ENCODE measurements around the gene SMIM33. TPM values are rescaled to one million over a fixed set of nuclear protein-coding genes. Genes with fewer than 3 reads are reported as not detected.
"Not testable (repeated sequence)": the region's sequence is repeated elsewhere in the genome, so short reads cannot be mapped to it uniquely, and the experiment has no call there.

The SMIM33 gene
- total and polyA plus RNA-seq, 8 donors = 0.13 to 0.87 (median 0.46) TPM; not detected in 5

DNA sequence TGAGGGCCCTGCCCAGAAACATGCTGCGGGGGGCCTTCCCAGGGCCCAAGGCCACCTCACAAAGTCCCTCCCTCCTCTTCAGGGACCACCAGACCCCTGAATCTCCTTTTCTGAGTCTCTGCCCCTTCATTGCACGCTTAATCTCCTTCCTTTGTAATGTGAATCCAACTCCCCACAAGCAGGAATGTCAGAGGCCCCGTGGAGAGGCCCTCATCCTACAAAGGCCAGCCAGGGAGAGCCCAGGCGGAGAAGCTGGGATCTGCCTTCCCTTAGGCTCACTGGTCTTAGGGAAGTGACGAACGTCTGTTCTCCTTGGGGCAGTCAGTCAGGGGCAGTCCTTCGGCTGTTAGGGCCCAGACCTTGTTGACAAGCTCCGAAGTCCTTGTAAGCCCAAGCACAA lies 2.3 kb downstream of the SMIM33 start:
- no peak overlapping the region for H3K4me3 ChIP-seq
- 77 to 91% (median 81%) methylated on average over 3 to 8 of the region's 8 CpGs for WGBS, 5 donors
- DNase-seq = peak in 1 of 2 donors; percentile 46
- no peaks in the 10 kb centered on the region for H3K27me3 ChIP-seq
- peak overlapping the region in 4 of 5 donors; percentile 19 to 62 (median 44) for H3K27ac ChIP-seq
- TF ChIP-seq POLR2AphosphoS5 (IDR thresholded peaks at IDR 0.05) = no peak
- no peak for TF ChIP-seq CTCF (IDR thresholded peaks at IDR 0.05)
- no peak for TF ChIP-seq EP300 (IDR thresholded peaks at IDR 0.05)
- no peak for TF ChIP-seq POLR2A (IDR thresholded peaks at IDR 0.05)
- intact Hi-C loops (cut with DNase I; ENCODE audit: low total_unique reads) = no loop called here
- peaks cover 3 to 33% (median 27%) of the 10 kb centered on the region in 4 donors for H3K36me3 ChIP-seq
- H3K4me1 ChIP-seq = peaks cover 0 to 47% (median 19%) of the 10 kb centered on the region in 4 donors
- H3K9me3 ChIP-seq = no peaks in the 10 kb centered on the region

- DNase-seq = peak in 1 of 2 donors; percentile 23
- intact Hi-C loops (cut with DNase I; ENCODE audit: low total_unique reads) = no loop called here
- TF ChIP-seq POLR2AphosphoS5 (IDR thresholded peaks at IDR 0.05) (no peak), EP300 (IDR thresholded peaks at IDR 0.05) (no peak)
- Histone ChIP-seq H3K4me3 (no peak overlapping the region), H3K9me3 (no peaks in the 10 kb centered on the region), H3K36me3 (peaks cover 4 to 38% (median 32%) of the 10 kb centered on the region in 4 donors), H3K27me3 (no peaks in the 10 kb centered on the region), H3K27ac (peak overlapping the region in 4 of 5 donors; percentile 19 to 62 (median 44)), H3K4me1 (peaks cover 0 to 52% (median 19%) of the 10 kb centered on the region in 4 donors)
- WGBS, 5 donors = 74 to 96% (median 90%) methylated on average over 2 of the region's 2 CpGs
Measured at GRCh38 chr5:139473565-139473964, 2.8 kb downstream of the SMIM33 start.

GRCh38 chr5:139474890-139475791 lies 4.3 kb downstream of the SMIM33 start:
- H3K27ac ChIP-seq = peak overlapping the region in 4 of 5 donors; percentile 8 to 62 (median 40)
- H3K4me1 ChIP-seq = peaks cover 0 to 66% (median 22%) of the 10 kb centered on the region in 4 donors
- intact Hi-C loops (cut with DNase I; ENCODE audit: low total_unique reads) = no loop called here
- TF ChIP-seq POLR2AphosphoS5 (IDR thresholded peaks at IDR 0.05) = no peak
- no peak for TF ChIP-seq POLR2A (IDR thresholded peaks at IDR 0.05)
- H3K36me3 ChIP-seq = peaks cover 4 to 41% (median 34%) of the 10 kb centered on the region in 4 donors
- no peaks in the 10 kb centered on the region for H3K9me3 ChIP-seq
- no peaks in the 10 kb centered on the region for H3K27me3 ChIP-seq
- WGBS, 5 donors = 48 to 57% (median 51%) methylated on average over 13 of the region's 13 CpGs
- peak in 1 of 2 donors; percentile 63 for DNase-seq
- H3K4me3 ChIP-seq = no peak overlapping the region

DNA sequence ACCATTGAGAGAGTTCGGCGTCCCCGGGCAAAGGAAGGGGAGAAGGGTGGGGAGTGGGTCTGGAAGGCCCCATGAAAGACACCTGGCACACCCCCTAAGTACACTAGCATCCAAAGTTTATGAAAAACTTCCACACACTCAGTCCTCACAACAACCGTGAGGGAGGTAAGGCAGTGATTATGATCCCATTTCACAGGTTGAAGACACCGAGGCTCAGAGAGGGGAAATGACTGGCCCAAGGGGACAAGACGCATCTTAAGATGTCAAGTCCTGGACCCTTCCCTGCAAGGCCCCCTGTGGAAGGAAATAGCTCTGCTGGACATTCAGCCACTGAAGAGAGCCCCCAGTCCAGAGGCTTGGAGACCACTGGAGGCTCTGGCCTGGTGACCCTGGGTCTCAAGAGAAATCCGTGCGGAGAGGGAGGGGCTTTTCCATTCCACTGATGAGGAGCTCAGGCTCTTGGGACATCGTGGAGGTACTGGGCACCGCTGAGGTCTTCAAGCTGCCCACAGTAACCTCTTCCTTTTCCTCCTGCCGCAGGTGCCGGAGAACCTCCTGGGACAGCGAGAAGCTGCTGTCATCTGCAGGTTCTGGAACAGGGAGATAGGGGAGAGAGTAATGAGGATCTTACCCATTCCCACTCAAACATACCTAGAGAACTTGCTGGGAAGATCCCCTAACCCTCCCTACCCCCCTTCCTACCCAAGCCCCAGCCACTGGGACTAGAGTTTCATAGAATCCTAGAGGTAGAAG lies 5.2 kb downstream of the SMIM33 start:
- Histone ChIP-seq H3K4me3 (no peak overlapping the region), H3K36me3 (peaks cover 4 to 41% (median 34%) of the 10 kb centered on the region in 4 donors), H3K27me3 (no peaks in the 10 kb centered on the region), H3K4me1 (peaks cover 0 to 67% (median 26%) of the 10 kb centered on the region in 4 donors), H3K27ac (peak overlapping the region in 3 of 5 donors; percentile 8 to 62 (median 47)), H3K9me3 (no peaks in the 10 kb centered on the region)
- TF ChIP-seq EP300 (IDR thresholded peaks at IDR 0.05) (no peak), POLR2AphosphoS5 (IDR thresholded peaks at IDR 0.05) (no peak), CTCF (IDR thresholded peaks at IDR 0.05) (no peak), POLR2A (IDR thresholded peaks at IDR 0.05) (no peak)
- intact Hi-C loops (cut with DNase I; ENCODE audit: low total_unique reads) = no loop called here
- DNase-seq = no peak
- 83 to 85% (median 83%) methylated on average over 12 to 13 of the region's 13 CpGs for WGBS, 5 donors

GRCh38 chr5:139478657-139479423 lies 8.0 kb downstream of the SMIM33 start:
- H3K4me3 ChIP-seq; H3K9me3 ChIP-seq; intact Hi-C loops (cut with DNase I; ENCODE audit: low total_unique reads); H3K27me3 ChIP-seq; DNase-seq: not testable (repeated sequence)
- Histone ChIP-seq H3K4me1 (peaks cover 9 to 78% (median 44%) of the 10 kb centered on the region in 4 donors), H3K27ac (peak overlapping the region in 2 of 5 donors; percentile 38 to 93), H3K36me3 (peaks cover 4 to 41% (median 34%) of the 10 kb centered on the region in 4 donors)
- 74 to 84% (median 75%) methylated on average over 9 of the region's 9 CpGs for WGBS, 5 donors

DNA sequence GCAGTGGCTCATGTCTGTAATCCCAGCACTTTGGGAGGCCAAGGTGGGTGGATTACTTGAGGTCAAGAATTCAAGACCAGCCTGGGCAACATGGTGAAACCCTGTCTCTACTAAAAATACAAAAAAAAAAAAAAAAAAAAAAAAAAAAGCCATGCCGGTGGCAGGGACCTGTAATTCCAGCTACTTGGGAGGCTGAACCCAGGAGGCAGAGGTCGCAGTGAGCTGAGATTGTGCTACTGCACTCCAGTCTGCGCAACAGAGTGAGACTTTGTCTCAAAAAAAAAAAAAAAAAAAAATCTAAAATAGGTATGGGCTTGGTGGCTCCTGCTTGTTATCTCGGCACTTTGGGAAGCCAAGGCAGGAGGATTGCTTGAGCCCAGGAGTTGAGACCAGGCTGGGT lies 8.9 kb downstream of the SMIM33 start:
- DNase-seq; H3K4me3 ChIP-seq; H3K9me3 ChIP-seq; H3K27me3 ChIP-seq; intact Hi-C loops (cut with DNase I; ENCODE audit: low total_unique reads): not testable (repeated sequence)
- Histone ChIP-seq H3K36me3 (peaks cover 4 to 41% (median 34%) of the 10 kb centered on the region in 4 donors), H3K27ac (peak overlapping the region in 3 of 5 donors; percentile 91 to 93 (median 91)), H3K4me1 (peaks cover 9 to 69% (median 43%) of the 10 kb centered on the region in 4 donors)
- WGBS, 5 donors = 83 to 91% (median 90%) methylated on average over 4 of the region's 4 CpGs
